Endothelial cell of umbilical vein (primary cell): ENCODE measurements around the gene HYAL1.

Experiments used
- CTCF ChIP-seq, 2 donors: IDR thresholded peaks; 1 replicate in 1 of 2; 2 replicates in 1 of 2; pipeline ENCODE4 v1.5.1; 2011; ENCODE audit warnings: low read length in 2 of 2, mild to moderate bottlenecking in 2 of 2, moderate library complexity in 2 of 2, control low read depth in 1 of 2, inconsistent platforms in 1 of 2, low read depth in 1 of 2; ENCODE audit not compliant: insufficient read depth in 1 of 2; ENCODE audit errors: extremely low read depth in 1 of 2
- EZH2 ChIP-seq: IDR thresholded peaks from 2 replicates; pipeline ENCODE4 v1.6.1; 2012; ENCODE audit warnings: borderline replicate concordance, low read depth, mild to moderate bottlenecking, moderate library complexity, low read length, inconsistent platforms; ENCODE audit not compliant: severe bottlenecking
- POLR2A ChIP-seq: IDR thresholded peaks from 2 replicates; pipeline ENCODE4 v1.6.1; 2012; ENCODE audit warnings: low read depth, mild to moderate bottlenecking, control low read depth, low read length
- POLR2AphosphoS5 ChIP-seq: IDR thresholded peaks from 2 replicates; pipeline ENCODE4 v1.6.1; 2012; ENCODE audit warnings: low read depth, mild to moderate bottlenecking, control low read depth, low read length, moderate library complexity; ENCODE audit not compliant: insufficient read depth

DNA sequence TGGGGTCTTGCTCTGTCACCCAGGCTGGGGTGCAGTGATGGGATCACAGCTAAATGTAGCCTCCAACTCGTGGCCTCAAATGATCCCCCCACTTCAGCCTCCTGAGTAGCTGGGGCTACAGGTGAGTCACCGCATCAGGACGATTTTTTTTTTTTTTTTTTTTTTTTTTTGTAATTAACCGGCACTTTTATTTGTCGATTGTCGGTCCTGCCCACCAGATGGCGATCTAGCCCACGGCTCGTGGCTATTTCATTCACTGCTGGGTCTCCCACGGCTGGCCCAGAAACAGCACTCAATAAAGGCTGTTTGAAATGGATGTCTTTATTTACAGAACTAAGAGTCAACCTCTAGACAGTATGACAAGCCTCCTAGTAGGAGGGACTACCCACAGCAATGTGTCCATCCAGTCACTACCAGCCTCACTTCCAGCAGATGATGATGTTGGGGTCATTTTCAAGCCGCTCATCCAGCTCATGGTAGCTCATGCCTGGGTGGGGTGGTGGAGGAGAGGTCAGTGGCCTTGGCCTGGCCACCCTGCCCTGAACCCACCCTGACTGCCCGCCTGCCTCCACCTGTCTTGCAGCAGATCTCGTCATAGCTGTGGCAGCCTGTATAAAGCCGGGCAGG lies 43.9 kb upstream of the HYAL1 start:
- TF ChIP-seq CTCF (IDR thresholded peaks at IDR 0.05; ENCODE audit: extremely low read depth in 1 of 2, insufficient read depth in 1 of 2, low read depth in 1 of 2, low read length in 2 of 2) (peak; percentile 63 to 64), POLR2AphosphoS5 (no peak), EZH2 (no peak), POLR2A (no peak)
